ENCODE data around the gene CCDC107.

Gene CCDC107

GRCh38 chr9:35700031-35700430 lies 41.9 kb downstream of the CCDC107 start:
- DNase-seq (ENCODE audit: low read depth in 1 of 2, low spot score in 1 of 2): no peak

- no peak for DNase-seq (ENCODE audit: low read depth in 1 of 2, low spot score in 1 of 2)
These were observed 42.9 kb downstream of the CCDC107 start for GRCh38 chr9:35700942-35701341.

- no peak for DNase-seq (ENCODE audit: low read depth in 1 of 2, low spot score in 1 of 2)
These were observed 44.6 kb downstream of the CCDC107 start for GRCh38 chr9:35702696-35703095.

- DNase-seq (ENCODE audit: low read depth in 1 of 2, low spot score in 1 of 2): no peak
These were observed 46.0 kb downstream of the CCDC107 start for GRCh38 chr9:35703906-35704672.

- DNase-seq (ENCODE audit: low read depth in 1 of 2, low spot score in 1 of 2): no peak
These were observed 47.3 kb downstream of the CCDC107 start for GRCh38 chr9:35705372-35705771.

- DNase-seq (ENCODE audit: low read depth in 1 of 2, low spot score in 1 of 2): no peak
These were observed 47.8 kb downstream of the CCDC107 start for GRCh38 chr9:35705836-35706430.

- DNase-seq (ENCODE audit: low read depth in 1 of 2, low spot score in 1 of 2): no peak
These were observed 48.9 kb downstream of the CCDC107 start for GRCh38 chr9:35706951-35707350.

- no peak for DNase-seq (ENCODE audit: low read depth in 1 of 2, low spot score in 1 of 2)
These were observed 50.1 kb downstream of the CCDC107 start for GRCh38 chr9:35708146-35708545.

- no peak for DNase-seq (ENCODE audit: low read depth in 1 of 2, low spot score in 1 of 2)
These were observed 52.9 kb downstream of the CCDC107 start for GRCh38 chr9:35710818-35711500.

Data from activated T-helper 1 cell treated with anti-CD3 and anti-CD28 coated beads, Interleukin-2, amount 50 U/mL, for 16 hours (primary cell).